Bronchial epithelial cell (primary cell): ENCODE measurements around the gene DNASE1L2. TPM values are rescaled to one million over a fixed set of nuclear protein-coding genes. Genes with fewer than 3 reads are reported as not detected.

ENCODE experiments used
- DNase-seq: peaks from one replicate; pipeline ENCODE4 v3.0.0-alpha.2; 2010; ENCODE audit warnings: low read depth
- FAIRE-seq: peaks from 2 replicates; lab custom pipeline; 2011; peaks lifted over from hg19 to GRCh38; lab: Jason Lieb, UNC
- H3K27me3 ChIP-seq: 2 replicates; pipeline ENCODE4 v1.5.1; 2011; ENCODE audit warnings: low read length; ENCODE audit not compliant: control insufficient read depth, insufficient read depth
- H3K36me3 ChIP-seq: 2 replicates; pipeline ENCODE4 v1.5.1; 2011; ENCODE audit warnings: low read length; ENCODE audit not compliant: control insufficient read depth, insufficient read depth
- H3K4me3 ChIP-seq: 2 replicates; pipeline ENCODE4 v1.5.1; 2011; ENCODE audit warnings: mild to moderate bottlenecking, low read depth, low read length, control low read depth
- total RNA-seq: library from RNA; depleted of rRNA; stranded (reverse); fragments of >200 nt; gene quantifications from 2 replicates; pipeline ENCODE4 v1.2.1, GENCODE V29; 2014
- TF ChIP-seq, protein P1 (sequence below): IDR thresholded peaks from 2 replicates; pipeline ENCODE4 v1.5.1; 2011; ENCODE audit warnings: mild to moderate bottlenecking, moderate library complexity, low read length, control low read depth, inconsistent platforms; ENCODE audit not compliant: insufficient read depth, severe bottlenecking

The DNASE1L2 gene
- total RNA-seq, 1 donor from 2014 or later = under 0.01 TPM

DNA sequence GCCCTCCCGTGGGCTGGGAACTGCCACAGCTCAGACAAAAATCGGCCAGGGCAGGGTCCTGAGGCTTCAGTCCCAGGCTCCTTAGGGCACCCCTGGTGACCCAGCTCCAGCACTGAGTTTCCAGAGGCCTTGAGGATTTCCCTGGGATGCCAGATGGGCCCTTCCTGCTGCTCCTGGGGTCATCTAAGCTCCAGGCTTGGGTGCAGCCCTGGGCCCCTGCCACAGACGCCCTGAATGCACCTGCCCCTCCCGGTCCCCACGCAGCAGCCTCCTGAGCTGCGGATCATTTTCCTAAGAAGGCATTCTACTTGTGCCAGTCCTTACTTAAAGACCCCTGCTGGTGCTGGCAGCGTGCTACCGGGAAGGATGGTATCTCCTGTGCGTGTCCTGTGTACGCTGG, 37.7 kb downstream of the DNASE1L2 start:
- H3K36me3 ChIP-seq = no peaks in the 10 kb centered on the region
- no peak overlapping the region for H3K4me3 ChIP-seq
- no peak for FAIRE-seq
- no peaks in the 10 kb centered on the region for H3K27me3 ChIP-seq
- no peak for DNase-seq
- TF ChIP-seq, protein P1, sequence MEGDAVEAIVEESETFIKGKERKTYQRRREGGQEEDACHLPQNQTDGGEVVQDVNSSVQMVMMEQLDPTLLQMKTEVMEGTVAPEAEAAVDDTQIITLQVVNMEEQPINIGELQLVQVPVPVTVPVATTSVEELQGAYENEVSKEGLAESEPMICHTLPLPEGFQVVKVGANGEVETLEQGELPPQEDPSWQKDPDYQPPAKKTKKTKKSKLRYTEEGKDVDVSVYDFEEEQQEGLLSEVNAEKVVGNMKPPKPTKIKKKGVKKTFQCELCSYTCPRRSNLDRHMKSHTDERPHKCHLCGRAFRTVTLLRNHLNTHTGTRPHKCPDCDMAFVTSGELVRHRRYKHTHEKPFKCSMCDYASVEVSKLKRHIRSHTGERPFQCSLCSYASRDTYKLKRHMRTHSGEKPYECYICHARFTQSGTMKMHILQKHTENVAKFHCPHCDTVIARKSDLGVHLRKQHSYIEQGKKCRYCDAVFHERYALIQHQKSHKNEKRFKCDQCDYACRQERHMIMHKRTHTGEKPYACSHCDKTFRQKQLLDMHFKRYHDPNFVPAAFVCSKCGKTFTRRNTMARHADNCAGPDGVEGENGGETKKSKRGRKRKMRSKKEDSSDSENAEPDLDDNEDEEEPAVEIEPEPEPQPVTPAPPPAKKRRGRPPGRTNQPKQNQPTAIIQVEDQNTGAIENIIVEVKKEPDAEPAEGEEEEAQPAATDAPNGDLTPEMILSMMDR = no peak

DNA sequence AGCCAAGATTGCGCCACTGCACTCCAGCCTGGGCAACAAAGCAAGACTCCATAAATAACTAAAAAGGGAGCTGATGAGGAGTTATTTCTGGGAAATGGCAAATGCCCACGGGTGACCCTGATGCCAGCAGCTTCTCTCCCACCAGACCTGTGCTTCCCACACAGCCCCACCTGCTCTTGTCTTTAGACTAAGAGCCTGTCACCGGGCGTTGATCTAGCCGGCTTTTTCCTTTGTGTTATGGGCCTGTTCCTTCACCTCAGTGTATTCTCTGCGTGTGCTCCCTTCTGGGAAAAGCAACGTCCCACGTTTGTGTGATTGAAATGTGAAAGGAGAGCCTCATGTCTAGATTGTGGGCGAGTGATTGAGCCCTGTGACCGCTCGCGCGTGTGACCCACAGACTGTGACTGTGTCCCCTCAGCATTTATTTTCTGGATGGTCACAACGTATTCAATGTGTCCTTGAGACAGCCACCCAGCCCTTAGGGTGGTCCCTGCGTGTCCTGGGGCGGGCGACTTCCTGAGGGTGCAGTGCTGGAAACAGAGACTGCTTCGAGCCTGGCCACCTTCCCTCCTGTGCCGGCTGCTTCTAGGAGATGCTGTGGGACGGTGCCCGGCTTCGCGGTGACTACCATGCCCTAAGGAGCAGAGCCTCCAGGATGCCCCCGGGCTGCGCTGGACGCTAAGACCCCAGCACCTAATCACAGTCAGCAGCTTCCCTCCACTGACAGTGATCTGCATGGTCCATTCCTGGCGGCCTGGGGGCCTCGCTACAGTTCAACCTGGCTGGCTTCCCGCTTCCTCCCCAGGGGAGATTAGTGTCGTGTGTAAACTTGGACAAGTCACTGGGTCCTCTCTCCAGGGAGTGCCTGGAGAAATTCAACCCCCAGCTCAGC, 39.5 kb downstream of the DNASE1L2 start:
- TF ChIP-seq, protein P1 = no peak
- H3K27me3 ChIP-seq = peaks cover 3% of the 10 kb centered on the region
- no peaks in the 10 kb centered on the region for H3K36me3 ChIP-seq
- FAIRE-seq (no peak), DNase-seq (no peak)
- H3K4me3 ChIP-seq = no peak overlapping the region

DNA sequence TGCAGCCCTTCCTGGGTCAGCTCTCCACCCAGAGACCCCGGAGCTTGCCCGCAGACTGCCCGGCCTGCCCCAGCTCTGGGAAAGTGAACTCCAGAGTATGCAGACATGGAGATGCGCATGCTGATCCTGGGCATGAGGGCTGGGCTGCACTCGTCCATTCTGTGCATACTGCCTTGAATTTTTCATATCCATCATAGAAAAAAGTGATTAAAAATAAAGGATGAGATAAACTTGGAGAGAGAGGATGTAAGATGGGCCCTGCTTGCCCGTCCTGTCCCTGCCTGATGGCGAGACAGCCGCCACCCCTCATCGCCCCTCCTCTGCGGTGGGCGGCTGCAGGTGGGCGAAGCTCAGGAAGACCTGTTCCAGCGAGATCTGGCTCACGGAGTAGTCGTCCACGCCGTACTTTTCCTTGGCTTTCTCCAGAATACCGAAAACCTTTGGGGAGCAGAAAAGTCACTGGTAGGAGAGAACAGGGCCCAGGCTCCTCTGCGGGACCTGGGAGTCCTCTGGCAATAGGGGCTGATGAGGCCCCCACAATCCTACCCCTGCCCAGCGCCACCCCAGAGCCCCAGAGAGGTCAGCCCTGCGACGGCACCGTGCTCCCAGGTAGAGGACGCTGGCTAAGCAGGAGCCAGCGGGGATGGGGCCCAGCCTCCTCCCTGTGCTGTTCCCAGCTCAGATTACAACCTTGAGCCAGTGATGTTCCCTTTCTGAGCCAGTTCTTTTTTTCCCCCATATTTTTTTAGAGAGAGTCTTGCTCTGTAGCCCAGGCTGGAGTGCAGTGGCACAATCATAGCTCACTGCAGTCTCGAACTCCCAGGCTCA, 40.3 kb downstream of the DNASE1L2 start:
- no peak overlapping the region for H3K4me3 ChIP-seq
- TF ChIP-seq, protein P1 = no peak
- DNase-seq (no peak), FAIRE-seq (no peak)
- no peaks in the 10 kb centered on the region for H3K36me3 ChIP-seq
- peaks cover 3% of the 10 kb centered on the region for H3K27me3 ChIP-seq

DNA sequence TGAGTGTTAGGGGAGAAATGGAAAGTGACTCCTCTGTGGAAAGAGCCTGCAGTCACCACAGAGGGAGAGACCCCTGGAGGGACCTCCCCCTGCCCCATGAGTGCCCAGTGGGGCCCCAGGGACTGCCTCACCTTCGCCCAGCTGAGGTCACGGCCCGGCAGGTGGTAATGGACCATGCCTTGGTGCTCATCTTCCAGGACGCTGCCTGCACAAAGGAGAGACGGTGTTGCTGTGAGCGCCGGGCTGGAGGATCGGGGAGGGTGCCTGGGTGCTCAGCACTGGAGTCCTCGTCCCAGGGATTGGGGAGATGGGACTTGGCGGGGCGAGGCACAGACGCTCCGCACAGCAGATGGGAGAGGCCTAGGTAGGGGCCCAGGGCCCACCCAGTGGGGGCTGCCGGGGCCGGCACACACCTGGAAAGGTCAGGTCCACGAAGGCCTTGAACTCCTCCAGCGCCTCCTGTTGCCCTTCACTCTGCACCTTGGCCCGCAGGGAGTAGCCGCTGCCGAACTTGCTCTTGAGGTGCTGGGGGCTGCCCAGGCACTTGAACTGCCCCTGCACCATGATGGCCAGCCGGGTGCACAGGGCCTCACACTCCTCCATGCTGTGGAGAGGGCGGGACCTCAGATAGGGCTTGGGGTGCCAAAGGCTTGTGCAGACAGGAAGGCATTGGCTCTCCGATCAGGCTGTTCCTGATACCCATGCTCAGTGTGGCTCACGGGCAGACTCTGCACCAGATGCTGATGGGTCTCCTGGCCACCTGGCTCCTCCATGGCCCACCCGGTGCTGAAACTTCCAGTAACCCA, 41.4 kb downstream of the DNASE1L2 start:
- FAIRE-seq (no peak), DNase-seq (no peak)
- TF ChIP-seq, protein P1 = no peak
- Histone ChIP-seq H3K4me3 (no peak overlapping the region), H3K27me3 (peaks cover 3% of the 10 kb centered on the region), H3K36me3 (no peaks in the 10 kb centered on the region)

DNA sequence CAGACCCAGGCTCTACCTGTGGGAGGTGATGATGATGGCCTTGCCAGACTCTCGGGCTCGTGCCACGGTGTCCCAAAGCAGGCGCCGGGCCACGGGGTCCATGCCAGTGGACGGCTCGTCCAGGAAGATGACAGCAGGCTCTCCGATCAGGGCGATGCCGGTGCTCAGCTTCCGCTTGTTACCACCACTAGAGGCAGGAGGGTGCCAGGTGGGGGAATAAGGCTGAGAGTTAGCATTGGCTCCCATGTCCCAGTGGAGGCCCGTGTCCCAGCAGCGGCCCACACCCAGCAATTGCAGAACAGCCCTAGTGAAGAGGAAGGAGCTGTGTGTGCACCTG, 42.0 kb downstream of the DNASE1L2 start:
- TF ChIP-seq, protein P1 = peak; percentile 5
- Histone ChIP-seq H3K27me3 (peaks cover 3% of the 10 kb centered on the region), H3K4me3 (no peak overlapping the region), H3K36me3 (no peaks in the 10 kb centered on the region)
- FAIRE-seq (no peak), DNase-seq (no peak)
